ENCODE data around the gene SLC25A26. TPM values are rescaled to one million over a fixed set of nuclear protein-coding genes. Genes with fewer than 3 reads are reported as not detected.
"Not testable (repeated sequence)": the region's sequence is repeated elsewhere in the genome, so short reads cannot be mapped to it uniquely, and the experiment has no call there.

SLC25A26 gene
- total RNA-seq, 4 donors from 2014 or later = 20.1 to 44.4 (median 23.2) TPM

- TF ChIP-seq POLR2A (IDR thresholded peaks at IDR 0.05) (no peak), EP300 (IDR thresholded peaks at IDR 0.05) (no peak), CTCF (IDR thresholded peaks at IDR 0.05) (no peak)
- Histone ChIP-seq H3K27ac (no peak overlapping the region), H3K36me3 (no peaks in the 10 kb centered on the region), H3K4me3 (no peak overlapping the region), H3K4me1 (no peaks in the 10 kb centered on the region), H3K9me3 (no peaks in the 10 kb centered on the region), H3K27me3 (no peaks in the 10 kb centered on the region)
- WGBS, 2 donors = 75 to 81% methylated on average over 1 of the region's 1 CpG
- DNase-seq (ENCODE audit: low spot score in 2 of 2) = no peak
These were observed 58.4 kb downstream of the SLC25A26 start for GRCh38 chr3:66279168-66279567.

- Histone ChIP-seq H3K4me3 (no peak overlapping the region), H3K27ac (no peak overlapping the region), H3K4me1 (no peaks in the 10 kb centered on the region), H3K27me3 (no peaks in the 10 kb centered on the region), H3K36me3 (no peaks in the 10 kb centered on the region), H3K9me3 (no peaks in the 10 kb centered on the region)
- 72 to 89% methylated on average over 3 of the region's 3 CpGs for WGBS, 2 donors
- TF ChIP-seq CTCF (IDR thresholded peaks at IDR 0.05) (no peak), EP300 (IDR thresholded peaks at IDR 0.05) (no peak), POLR2A (IDR thresholded peaks at IDR 0.05) (no peak)
- no peak for DNase-seq (ENCODE audit: low spot score in 2 of 2)
These were observed 59.5 kb downstream of the SLC25A26 start for GRCh38 chr3:66280304-66280703.

- H3K27me3 ChIP-seq; H3K9me3 ChIP-seq; DNase-seq (ENCODE audit: low spot score in 2 of 2); H3K27ac ChIP-seq; H3K4me1 ChIP-seq; H3K36me3 ChIP-seq; H3K4me3 ChIP-seq: not testable (repeated sequence)
- WGBS, 2 donors = 63 to 80% methylated on average over 4 of the region's 4 CpGs
These were observed 71.1 kb downstream of the SLC25A26 start for GRCh38 chr3:66291922-66292321.

GRCh38 chr3:66297260-66297873 is 76.6 kb downstream of the SLC25A26 start:
- no peaks in the 10 kb centered on the region for H3K36me3 ChIP-seq
- TF ChIP-seq EP300 (IDR thresholded peaks at IDR 0.05) = no peak
- TF ChIP-seq POLR2A (IDR thresholded peaks at IDR 0.05) = no peak
- TF ChIP-seq CTCF (IDR thresholded peaks at IDR 0.05) = no peak
- H3K4me3 ChIP-seq = no peak overlapping the region
- H3K27ac ChIP-seq = no peak overlapping the region
- H3K27me3 ChIP-seq = no peaks in the 10 kb centered on the region
- no peak for DNase-seq (ENCODE audit: low spot score in 2 of 2)
- no peaks in the 10 kb centered on the region for H3K9me3 ChIP-seq
- WGBS, 2 donors = 42 to 48% methylated on average over 2 of the region's 2 CpGs
- peaks cover 0 to 35% (median 6%) of the 10 kb centered on the region in 4 donors for H3K4me1 ChIP-seq

- Histone ChIP-seq H3K27ac (peak overlapping the region in 1 of 4 donors; percentile 3), H3K9me3 (no peaks in the 10 kb centered on the region), H3K4me3 (no peak overlapping the region), H3K4me1 (peaks cover 0 to 35% (median 6%) of the 10 kb centered on the region in 4 donors), H3K36me3 (no peaks in the 10 kb centered on the region), H3K27me3 (no peaks in the 10 kb centered on the region)
- TF ChIP-seq POLR2A (IDR thresholded peaks at IDR 0.05) (no peak), EP300 (IDR thresholded peaks at IDR 0.05) (no peak), CTCF (IDR thresholded peaks at IDR 0.05) (no peak)
- 22 to 27% methylated on average over 2 of the region's 2 CpGs for WGBS, 2 donors
- DNase-seq (ENCODE audit: low spot score in 2 of 2) = no peak
These were observed 77.1 kb downstream of the SLC25A26 start for GRCh38 chr3:66297900-66298299.

- TF ChIP-seq POLR2A (IDR thresholded peaks at IDR 0.05) (no peak), CTCF (IDR thresholded peaks at IDR 0.05) (no peak), EP300 (IDR thresholded peaks at IDR 0.05) (no peak)
These were observed 77.8 kb downstream of the SLC25A26 start for GRCh38 chr3:66298591-66298990.

GRCh38 chr3:66299085-66299484 is 78.3 kb downstream of the SLC25A26 start:
- peaks cover 0 to 35% (median 6%) of the 10 kb centered on the region in 4 donors for H3K4me1 ChIP-seq
- WGBS, 2 donors = 83 to 85% methylated on average over 7 of the region's 7 CpGs
- H3K9me3 ChIP-seq; DNase-seq (ENCODE audit: low spot score in 2 of 2); H3K27ac ChIP-seq; H3K27me3 ChIP-seq; H3K4me3 ChIP-seq; H3K36me3 ChIP-seq: not testable (repeated sequence)

More at GRCh38 chr3:66298591-66298990, 77.8 kb downstream of the SLC25A26 start:
- WGBS, 2 donors = 37 to 58% methylated on average over 1 of the region's 1 CpG
- Histone ChIP-seq H3K9me3 (no peaks in the 10 kb centered on the region), H3K4me1 (peaks cover 0 to 35% (median 6%) of the 10 kb centered on the region in 4 donors), H3K36me3 (no peaks in the 10 kb centered on the region), H3K27me3 (no peaks in the 10 kb centered on the region), H3K4me3 (no peak overlapping the region), H3K27ac (peak overlapping the region in 1 of 4 donors; percentile 3)
- DNase-seq (ENCODE audit: low spot score in 2 of 2) = no peak

Measured in tibial nerve (tissue), 4 donors.